Epithelial cell of esophagus (primary cell): Measurements from ENCODE around the gene TNIK.

Source experiments
- DNase-seq: peaks from one replicate; pipeline ENCODE4 v3.0.0; 2010; ENCODE audit warnings: low read depth
- H3K4me3 ChIP-seq: 2 replicates; pipeline ENCODE4 v1.5.1; 2011; ENCODE audit warnings: mild to moderate bottlenecking, low read length, control low read depth
- TF ChIP-seq, protein P1 (sequence below): IDR thresholded peaks from 2 replicates; pipeline ENCODE4 v1.5.1; 2011; ENCODE audit warnings: low read depth, mild to moderate bottlenecking, low read length, control low read depth, inconsistent platforms; ENCODE audit not compliant: insufficient read depth; ENCODE audit errors: missing control alignments

The TNIK gene

DNA sequence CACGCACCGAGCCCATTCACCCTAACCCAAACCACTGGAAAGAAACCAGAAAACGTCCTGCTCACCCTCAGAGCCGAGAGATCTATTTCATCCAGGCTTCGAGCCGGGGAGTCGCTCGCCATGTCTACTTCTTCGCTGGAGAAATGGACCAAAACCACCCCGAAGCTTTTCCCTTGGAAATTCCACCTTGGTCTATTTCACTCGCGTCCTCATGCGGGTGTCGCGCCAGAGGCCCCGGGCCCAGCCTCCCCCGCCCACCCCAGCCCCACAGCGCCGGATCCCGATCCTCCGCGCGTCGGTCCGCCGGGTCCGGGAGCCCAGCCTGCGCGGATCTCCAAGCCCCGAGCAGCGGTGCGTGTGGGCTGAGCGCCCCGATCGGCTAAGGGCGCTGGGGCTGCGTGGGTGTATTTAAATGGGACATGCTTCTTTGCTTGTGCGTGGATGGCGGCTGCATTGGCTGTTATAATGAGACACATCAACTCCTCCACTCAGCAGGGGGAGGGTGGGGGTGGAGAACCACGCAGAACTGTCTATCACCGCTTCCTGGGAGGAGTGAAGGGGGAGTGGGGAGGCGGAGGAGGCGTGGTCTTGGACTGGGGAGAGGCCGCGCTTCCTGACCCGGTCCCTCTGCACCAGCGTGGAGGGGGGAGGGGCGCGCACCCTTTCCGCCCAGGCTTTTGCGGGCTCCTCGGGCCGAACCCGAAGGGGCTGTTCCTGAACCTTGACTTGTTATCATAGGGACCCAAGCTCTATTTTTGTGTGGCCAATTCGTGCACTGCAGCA is at the start of gene TNIK:
Gene TNIK (minus strand): TSS at position 464 of the 783 bp plus-strand sequence. CDS start 342 bp downstream, at position 122.
- DNase-seq: peak; percentile 64
- TF ChIP-seq, protein P1, sequence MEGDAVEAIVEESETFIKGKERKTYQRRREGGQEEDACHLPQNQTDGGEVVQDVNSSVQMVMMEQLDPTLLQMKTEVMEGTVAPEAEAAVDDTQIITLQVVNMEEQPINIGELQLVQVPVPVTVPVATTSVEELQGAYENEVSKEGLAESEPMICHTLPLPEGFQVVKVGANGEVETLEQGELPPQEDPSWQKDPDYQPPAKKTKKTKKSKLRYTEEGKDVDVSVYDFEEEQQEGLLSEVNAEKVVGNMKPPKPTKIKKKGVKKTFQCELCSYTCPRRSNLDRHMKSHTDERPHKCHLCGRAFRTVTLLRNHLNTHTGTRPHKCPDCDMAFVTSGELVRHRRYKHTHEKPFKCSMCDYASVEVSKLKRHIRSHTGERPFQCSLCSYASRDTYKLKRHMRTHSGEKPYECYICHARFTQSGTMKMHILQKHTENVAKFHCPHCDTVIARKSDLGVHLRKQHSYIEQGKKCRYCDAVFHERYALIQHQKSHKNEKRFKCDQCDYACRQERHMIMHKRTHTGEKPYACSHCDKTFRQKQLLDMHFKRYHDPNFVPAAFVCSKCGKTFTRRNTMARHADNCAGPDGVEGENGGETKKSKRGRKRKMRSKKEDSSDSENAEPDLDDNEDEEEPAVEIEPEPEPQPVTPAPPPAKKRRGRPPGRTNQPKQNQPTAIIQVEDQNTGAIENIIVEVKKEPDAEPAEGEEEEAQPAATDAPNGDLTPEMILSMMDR: peak; percentile 4
- H3K4me3 ChIP-seq: peak within 1 kb of the TSS; percentile 53

DNA sequence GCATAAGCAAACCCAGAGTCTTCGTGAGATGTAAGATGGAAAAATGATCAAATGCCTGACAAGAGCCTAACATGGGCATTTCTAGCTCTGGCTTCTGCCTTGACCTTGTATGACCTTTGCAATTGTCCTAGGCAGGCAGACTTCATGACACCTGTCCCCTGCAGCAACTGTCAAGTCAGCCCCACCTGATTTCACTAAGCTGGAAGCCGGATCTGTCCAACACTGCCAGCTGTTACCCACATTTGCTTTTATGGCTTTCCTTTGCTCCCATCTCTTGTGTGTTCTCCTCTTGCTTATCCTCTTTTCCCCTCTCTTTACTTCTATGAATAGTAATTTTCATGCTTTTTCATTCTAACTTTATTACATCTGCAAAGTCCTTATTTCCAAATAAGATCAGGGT is 48.5 kb upstream of the TNIK start:
- no peak for DNase-seq
- H3K4me3 ChIP-seq: no peak overlapping the region
- TF ChIP-seq, protein P1: no peak

DNA sequence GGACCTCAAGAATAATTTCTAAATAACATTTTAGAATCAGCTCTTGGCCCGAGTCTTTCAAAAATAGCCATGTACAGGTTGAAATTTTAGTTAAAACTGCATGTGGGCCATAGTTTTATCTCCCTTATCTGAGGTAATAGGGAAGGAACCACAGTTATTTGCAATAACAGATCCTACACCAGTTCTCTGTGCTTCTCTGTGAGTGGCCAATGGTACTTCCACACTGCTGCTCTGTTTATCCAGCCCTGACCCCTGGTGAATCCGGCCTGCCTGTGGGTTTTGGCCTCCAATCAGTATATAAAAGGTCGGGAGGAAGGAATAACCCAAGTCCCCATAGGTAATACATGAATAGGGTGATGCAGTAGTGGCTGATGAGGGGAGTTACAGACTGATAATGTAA is 48.0 kb upstream of the TNIK start:
- no peak overlapping the region for H3K4me3 ChIP-seq
- no peak for DNase-seq
- TF ChIP-seq, protein P1: no peak

DNA sequence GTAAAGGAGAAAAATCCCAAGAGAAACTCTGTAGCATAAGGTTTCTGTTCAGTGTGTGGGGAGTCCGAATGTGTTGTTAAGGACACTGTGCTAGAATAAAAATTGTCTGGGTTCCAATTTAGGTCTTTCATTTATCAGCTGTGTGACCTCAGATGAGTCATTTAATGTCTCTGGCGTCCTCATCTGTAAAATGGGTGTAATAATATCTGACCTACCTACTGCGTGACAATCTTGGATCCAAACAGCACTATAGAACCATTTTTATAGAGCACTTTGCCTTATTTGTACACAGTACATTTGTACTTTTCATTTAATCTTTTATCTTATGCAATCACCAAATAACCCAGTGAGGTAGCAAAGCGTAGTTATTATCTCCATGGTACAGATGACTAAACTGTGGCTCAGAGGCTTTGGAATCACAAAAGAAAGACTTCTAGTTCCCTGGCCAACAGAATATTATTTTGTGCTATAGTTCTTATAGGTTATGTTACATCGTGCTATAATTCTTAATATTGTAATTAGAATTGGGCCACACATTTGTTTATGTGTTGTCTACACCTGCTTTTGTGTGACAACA is 46.6 kb upstream of the TNIK start:
- TF ChIP-seq, protein P1: no peak
- no peak overlapping the region for H3K4me3 ChIP-seq
- DNase-seq: peak; percentile 46

DNA sequence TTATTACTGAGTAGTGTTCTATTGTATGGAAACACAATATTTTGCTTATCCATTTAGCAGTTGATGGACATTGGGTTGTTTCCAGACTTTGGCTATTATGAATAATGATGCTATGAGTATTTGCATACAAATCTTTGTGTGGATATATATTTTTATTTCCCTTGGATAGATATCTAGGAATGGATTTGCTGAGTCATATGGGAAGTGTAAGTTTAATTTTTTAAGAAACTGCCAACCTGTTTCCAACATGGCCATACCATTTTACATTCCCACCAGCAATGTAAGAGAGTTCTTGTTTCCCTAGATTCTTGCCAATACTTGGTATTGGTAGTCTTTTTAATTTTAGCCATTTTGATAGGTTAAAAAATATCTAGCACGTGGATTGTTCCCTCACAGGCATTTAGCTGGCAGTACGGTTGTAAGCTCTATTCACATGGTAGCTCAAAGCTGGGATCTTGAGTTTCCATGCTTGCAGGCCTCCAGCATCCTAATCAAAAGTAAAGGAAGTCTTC is 45.7 kb upstream of the TNIK start:
- no peak for DNase-seq
- no peak overlapping the region for H3K4me3 ChIP-seq
- TF ChIP-seq, protein P1: no peak

DNA sequence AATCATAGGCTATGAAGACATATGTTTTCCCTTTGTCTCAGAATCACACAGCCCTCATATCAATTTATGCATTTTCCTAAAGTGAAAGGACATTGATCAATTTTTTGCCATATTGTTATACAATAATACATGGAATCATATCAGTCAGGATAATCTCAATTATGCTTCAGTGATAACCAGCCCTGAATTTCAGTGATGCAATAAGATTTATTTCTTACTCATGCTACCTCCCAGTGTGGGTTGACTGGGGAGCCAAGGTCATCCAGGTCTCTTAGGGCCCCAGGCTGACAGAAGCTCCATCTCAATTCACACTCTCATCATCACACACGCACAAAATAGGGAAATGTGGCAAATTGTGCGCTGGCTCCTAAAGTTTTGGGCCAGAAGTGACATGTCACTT is 44.2 kb upstream of the TNIK start:
- DNase-seq: no peak
- no peak overlapping the region for H3K4me3 ChIP-seq
- TF ChIP-seq, protein P1: no peak
